ENCODE results near the gene RAD9A.

DNA sequence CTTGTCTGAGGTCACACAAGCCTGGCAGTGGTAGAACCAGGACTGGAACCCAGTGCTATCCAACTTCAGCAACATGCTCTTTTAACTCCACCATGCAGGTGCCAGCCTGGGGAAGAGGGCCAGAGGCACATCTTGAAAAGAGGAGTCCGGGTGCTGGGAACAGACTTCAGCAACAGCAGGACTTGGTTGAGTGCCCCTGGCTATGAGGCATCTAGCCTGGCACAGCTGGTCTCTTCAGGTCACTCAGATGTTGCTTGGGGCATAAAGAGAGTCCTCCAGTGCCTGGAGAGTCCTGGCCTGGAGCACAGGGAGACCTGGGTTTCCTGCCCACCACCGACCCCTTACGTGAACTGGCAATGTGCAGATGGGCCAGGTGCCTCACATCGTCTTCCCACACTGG is 13.2 kb upstream of the RAD9A start:
- TF ChIP-seq ARNT (IDR thresholded peaks at IDR 0.05) (no peak), L3MBTL2 (conservative IDR thresholded peaks at IDR 0.05) (no peak), ELF4 (IDR thresholded peaks at IDR 0.05) (no peak), BHLHE40 (IDR thresholded peaks at IDR 0.05; ENCODE audit: borderline replicate concordance) (no peak), HDGF (IDR thresholded peaks at IDR 0.05; ENCODE audit: borderline replicate concordance) (no peak), TARDBP (IDR thresholded peaks at IDR 0.05) (no peak), CTBP1 (IDR thresholded peaks at IDR 0.05; ENCODE audit: borderline replicate concordance) (no peak), FOXA1 (IDR thresholded peaks at IDR 0.05) (no peak), ZNF384 (IDR thresholded peaks at IDR 0.05) (no peak), FOXK2 (IDR thresholded peaks at IDR 0.05) (no peak), LEF1 (IDR thresholded peaks at IDR 0.05; ENCODE audit: borderline replicate concordance) (no peak), PKNOX1 (IDR thresholded peaks at IDR 0.05) (no peak), FOXM1 (IDR thresholded peaks at IDR 0.05; ENCODE audit: borderline replicate concordance) (no peak), NFRKB (IDR thresholded peaks at IDR 0.05) (no peak)

Data from HEK293T (cell line).